GM12872 (cell line): ENCODE results near the gene THAP12.

Experiments used
- CTCF ChIP-seq: IDR thresholded peaks from 3 replicates; pipeline ENCODE4 v1.5.1; 2011; ENCODE audit warnings: low read depth, mild to moderate bottlenecking, low read length, moderate library complexity; ENCODE audit not compliant: insufficient read depth

The THAP12 gene

GRCh38 chr11:76408171-76408965 is 27.4 kb upstream of the THAP12 start:
- no peak for TF ChIP-seq CTCF

- TF ChIP-seq CTCF: no peak
These were observed 25.4 kb upstream of the THAP12 start for GRCh38 chr11:76406359-76406758.

GRCh38 chr11:76400967-76401366 is 20.0 kb upstream of the THAP12 start:
- TF ChIP-seq CTCF: no peak

- TF ChIP-seq CTCF: no peak
These were observed 16.5 kb upstream of the THAP12 start for GRCh38 chr11:76397383-76397782.

- no peak for TF ChIP-seq CTCF
These were observed 14.4 kb upstream of the THAP12 start for GRCh38 chr11:76395296-76395695.

GRCh38 chr11:76394411-76394810 is 13.5 kb upstream of the THAP12 start:
- no peak for TF ChIP-seq CTCF

GRCh38 chr11:76392870-76393269 is 11.9 kb upstream of the THAP12 start:
- no peak for TF ChIP-seq CTCF
